ENCODE results near the gene CDC25B. TPM values are rescaled to one million over a fixed set of nuclear protein-coding genes. Genes with fewer than 3 reads are reported as not detected.

The CDC25B gene
- total and polyA plus RNA-seq, 2 of the 13 experiments (the other 11 are each of a cell fraction or from before 2014, with no cell fraction given), result 14.5 to 19.4 TPM

DNA sequence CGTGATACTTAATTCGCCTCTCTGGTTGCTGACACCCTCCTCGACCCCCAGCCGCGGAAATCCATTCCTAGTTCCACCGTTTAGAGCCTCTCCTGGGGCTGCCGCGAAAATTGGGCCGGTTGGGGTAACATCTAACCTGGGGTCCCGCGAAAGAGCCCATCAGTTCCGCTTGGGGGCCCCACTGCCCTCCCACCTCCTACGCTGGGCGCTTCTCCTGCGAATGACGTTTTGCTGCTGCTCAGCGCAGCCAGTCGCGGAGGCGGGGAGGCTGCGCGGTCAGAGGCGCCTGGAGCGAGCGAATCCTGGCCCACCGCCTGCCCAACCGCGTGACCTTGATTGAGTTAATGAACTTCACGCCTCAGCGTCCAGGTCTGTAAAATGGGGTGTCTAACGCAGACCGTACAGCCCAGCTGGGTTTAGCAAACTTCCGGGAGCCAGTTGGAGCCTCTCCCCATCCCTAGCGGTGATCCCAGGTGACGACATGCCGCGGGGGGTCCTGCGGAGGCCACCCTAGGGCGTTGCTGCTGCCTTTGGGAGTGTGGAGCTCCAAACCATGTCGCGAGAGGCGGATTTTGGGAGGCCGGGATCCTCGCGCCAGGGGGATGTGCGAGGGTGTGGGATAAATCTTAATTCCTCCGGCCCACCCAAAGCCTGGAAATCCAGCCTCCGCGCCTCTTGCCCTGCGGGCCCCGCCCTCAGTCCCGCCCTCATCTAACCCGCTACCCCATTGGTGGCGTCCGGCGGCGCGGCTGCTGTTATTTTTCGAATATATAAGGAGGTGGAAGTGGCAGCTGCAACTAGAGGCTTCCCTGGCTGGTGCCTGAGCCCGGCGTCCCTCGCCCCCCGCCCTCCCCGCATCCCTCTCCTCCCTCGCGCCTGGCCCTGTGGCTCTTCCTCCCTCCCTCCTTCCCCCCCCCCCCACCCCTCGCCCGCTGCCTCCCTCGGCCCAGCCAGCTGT is at the start of gene CDC25B (continued):
- TF ChIP-seq HNRNPL (IDR thresholded peaks at IDR 0.05; ENCODE audit: low read depth, low read length), result 0 out of 2 replicates have a peak, but pooled peaks have one; percentile 38
- TF ChIP-seq CHD4 (IDR thresholded peaks at IDR 0.05; ENCODE audit: borderline replicate concordance, low read length), result peak; percentile 99
- TF ChIP-seq ZNF33A (CRISPR knock-in tag; IDR thresholded peaks at IDR 0.05; ENCODE audit: borderline replicate concordance), result no peak
- TF ChIP-seq THAP11 (CRISPR knock-in tag; IDR thresholded peaks at IDR 0.05), result peak; percentile 59; the same call in 1 of the 2 replicates
- peak; percentile 31; the same call in 1 of the 2 replicates for TF ChIP-seq TGIF2 (CRISPR knock-in tag; IDR thresholded peaks at IDR 0.05)
- no peak for TF ChIP-seq ZNF879 (CRISPR knock-in tag; IDR thresholded peaks at IDR 0.05)
- no peak for TF ChIP-seq MIXL1 (CRISPR knock-in tag; IDR thresholded peaks at IDR 0.05)
- no peak for TF ChIP-seq JARID2 (CRISPR knock-in tag; IDR thresholded peaks at IDR 0.05; ENCODE audit: insufficient replicate concordance)
- peak; percentile 72 for TF ChIP-seq HIVEP1 (CRISPR knock-in tag; IDR thresholded peaks at IDR 0.05)
- TF ChIP-seq, protein P1, sequence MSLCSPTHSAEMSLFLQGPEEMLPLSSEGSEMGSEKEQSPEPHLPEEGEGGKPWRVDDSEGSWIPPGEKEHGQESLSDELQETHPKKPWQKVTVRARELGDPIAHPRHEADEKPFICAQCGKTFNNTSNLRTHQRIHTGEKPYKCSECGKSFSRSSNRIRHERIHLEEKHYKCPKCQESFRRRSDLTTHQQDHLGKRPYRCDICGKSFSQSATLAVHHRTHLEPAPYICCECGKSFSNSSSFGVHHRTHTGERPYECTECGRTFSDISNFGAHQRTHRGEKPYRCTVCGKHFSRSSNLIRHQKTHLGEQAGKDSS (CRISPR knock-in tag; IDR thresholded peaks at IDR 0.05; ENCODE audit: borderline replicate concordance, low read depth), result peak; percentile 86; the same call in 1 of the 2 replicates
- no peak for TF ChIP-seq CAMTA2 (CRISPR knock-in tag; IDR thresholded peaks at IDR 0.05; ENCODE audit: borderline replicate concordance)
- no peak for TF ChIP-seq ZNF674 (CRISPR knock-in tag; IDR thresholded peaks at IDR 0.05; ENCODE audit: low read depth)
- peak; percentile 77 for TF ChIP-seq YEATS4 (CRISPR knock-in tag; IDR thresholded peaks at IDR 0.05; ENCODE audit: borderline replicate concordance)
- 0 out of 2 replicates have a peak, but pooled peaks have one; percentile 57 for TF ChIP-seq ZNF616 (CRISPR knock-in tag; IDR thresholded peaks at IDR 0.05; ENCODE audit: low read depth)
- TF ChIP-seq, protein P2, sequence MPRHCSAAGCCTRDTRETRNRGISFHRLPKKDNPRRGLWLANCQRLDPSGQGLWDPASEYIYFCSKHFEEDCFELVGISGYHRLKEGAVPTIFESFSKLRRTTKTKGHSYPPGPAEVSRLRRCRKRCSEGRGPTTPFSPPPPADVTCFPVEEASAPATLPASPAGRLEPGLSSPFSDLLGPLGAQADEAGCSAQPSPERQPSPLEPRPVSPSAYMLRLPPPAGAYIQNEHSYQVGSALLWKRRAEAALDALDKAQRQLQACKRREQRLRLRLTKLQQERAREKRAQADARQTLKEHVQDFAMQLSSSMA (CRISPR knock-in tag; IDR thresholded peaks at IDR 0.05), result peak; percentile 62; the same call in 1 of the 2 replicates
- no peak for TF ChIP-seq PAX8 (CRISPR knock-in tag; IDR thresholded peaks at IDR 0.05; ENCODE audit: borderline replicate concordance)
- TF ChIP-seq EHMT2 (IDR thresholded peaks at IDR 0.05; ENCODE audit: borderline replicate concordance, low read depth, low read length), result no peak
- TF ChIP-seq, protein P3, sequence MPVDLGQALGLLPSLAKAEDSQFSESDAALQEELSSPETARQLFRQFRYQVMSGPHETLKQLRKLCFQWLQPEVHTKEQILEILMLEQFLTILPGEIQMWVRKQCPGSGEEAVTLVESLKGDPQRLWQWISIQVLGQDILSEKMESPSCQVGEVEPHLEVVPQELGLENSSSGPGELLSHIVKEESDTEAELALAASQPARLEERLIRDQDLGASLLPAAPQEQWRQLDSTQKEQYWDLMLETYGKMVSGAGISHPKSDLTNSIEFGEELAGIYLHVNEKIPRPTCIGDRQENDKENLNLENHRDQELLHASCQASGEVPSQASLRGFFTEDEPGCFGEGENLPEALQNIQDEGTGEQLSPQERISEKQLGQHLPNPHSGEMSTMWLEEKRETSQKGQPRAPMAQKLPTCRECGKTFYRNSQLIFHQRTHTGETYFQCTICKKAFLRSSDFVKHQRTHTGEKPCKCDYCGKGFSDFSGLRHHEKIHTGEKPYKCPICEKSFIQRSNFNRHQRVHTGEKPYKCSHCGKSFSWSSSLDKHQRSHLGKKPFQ (CRISPR knock-in tag; IDR thresholded peaks at IDR 0.05; ENCODE audit: insufficient replicate concordance), result peak; percentile 16
- TF ChIP-seq, protein P4, sequence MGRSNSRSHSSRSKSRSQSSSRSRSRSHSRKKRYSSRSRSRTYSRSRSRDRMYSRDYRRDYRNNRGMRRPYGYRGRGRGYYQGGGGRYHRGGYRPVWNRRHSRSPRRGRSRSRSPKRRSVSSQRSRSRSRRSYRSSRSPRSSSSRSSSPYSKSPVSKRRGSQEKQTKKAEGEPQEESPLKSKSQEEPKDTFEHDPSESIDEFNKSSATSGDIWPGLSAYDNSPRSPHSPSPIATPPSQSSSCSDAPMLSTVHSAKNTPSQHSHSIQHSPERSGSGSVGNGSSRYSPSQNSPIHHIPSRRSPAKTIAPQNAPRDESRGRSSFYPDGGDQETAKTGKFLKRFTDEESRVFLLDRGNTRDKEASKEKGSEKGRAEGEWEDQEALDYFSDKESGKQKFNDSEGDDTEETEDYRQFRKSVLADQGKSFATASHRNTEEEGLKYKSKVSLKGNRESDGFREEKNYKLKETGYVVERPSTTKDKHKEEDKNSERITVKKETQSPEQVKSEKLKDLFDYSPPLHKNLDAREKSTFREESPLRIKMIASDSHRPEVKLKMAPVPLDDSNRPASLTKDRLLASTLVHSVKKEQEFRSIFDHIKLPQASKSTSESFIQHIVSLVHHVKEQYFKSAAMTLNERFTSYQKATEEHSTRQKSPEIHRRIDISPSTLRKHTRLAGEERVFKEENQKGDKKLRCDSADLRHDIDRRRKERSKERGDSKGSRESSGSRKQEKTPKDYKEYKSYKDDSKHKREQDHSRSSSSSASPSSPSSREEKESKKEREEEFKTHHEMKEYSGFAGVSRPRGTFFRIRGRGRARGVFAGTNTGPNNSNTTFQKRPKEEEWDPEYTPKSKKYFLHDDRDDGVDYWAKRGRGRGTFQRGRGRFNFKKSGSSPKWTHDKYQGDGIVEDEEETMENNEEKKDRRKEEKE (IDR thresholded peaks at IDR 0.05), result no peak
- TF ChIP-seq ZNF839 (CRISPR knock-in tag; IDR thresholded peaks at IDR 0.05; ENCODE audit: borderline replicate concordance), result 0 out of 2 replicates have a peak, but pooled peaks have one; percentile 38
- TF ChIP-seq, protein P5, sequence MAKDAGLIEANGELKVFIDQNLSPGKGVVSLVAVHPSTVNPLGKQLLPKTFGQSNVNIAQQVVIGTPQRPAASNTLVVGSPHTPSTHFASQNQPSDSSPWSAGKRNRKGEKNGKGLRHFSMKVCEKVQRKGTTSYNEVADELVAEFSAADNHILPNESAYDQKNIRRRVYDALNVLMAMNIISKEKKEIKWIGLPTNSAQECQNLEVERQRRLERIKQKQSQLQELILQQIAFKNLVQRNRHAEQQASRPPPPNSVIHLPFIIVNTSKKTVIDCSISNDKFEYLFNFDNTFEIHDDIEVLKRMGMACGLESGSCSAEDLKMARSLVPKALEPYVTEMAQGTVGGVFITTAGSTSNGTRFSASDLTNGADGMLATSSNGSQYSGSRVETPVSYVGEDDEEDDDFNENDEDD (CRISPR knock-in tag; IDR thresholded peaks at IDR 0.05; ENCODE audit: borderline replicate concordance), result peak; percentile 94

Data from HepG2 (cell line).